NCI-H82 treated with DMSO at 0.1 percent for 48 hours (cell line): ENCODE data around the gene PDGFC.

Source experiments
- DNase-seq: peaks from one replicate; lab custom pipeline; 2025; ENCODE audit not compliant: unreplicated experiment; lab: John Stamatoyannopoulos, UW

Gene PDGFC

GRCh38 chr4:156786713-156787112, 184.9 kb downstream of the PDGFC start:
- DNase-seq = no peak

DNA sequence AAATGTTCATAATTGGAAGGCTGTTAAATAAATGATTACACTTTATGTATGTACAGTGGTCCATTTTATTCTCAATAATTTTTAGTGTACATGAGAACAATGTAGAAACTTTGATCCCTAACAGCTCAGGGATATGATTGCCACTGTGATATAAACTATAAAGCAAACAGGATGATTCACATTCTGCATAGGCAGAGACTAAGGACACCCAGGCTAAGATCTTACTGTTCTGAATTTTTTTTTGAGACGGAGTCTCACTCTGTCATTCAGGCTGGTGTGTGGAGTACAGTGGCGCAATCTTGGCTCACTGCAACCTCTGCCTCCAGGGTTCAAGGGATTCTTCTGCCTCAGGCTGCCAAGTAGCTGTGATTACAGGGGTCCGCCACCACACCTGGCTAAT, 186.6 kb downstream of the PDGFC start:
- no peak for DNase-seq

DNA sequence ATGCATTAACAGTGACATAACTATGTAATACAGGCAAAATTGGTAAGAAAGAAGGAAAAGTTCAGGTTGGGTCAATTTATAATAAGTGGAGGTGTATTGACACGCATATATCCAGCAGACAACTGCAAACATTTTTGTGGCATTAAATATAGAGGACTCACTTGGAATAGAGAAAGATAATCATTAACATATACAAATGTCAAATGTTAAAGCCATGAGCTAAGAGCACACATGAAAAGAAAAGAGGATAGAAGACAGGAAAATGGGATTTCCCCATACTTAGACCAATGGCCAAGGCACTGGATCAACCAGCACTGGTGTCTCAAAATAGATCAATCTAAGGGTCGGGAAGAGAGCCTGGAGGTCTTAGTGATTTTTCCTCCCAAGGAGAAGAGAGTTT, 187.6 kb downstream of the PDGFC start:
- no peak for DNase-seq

DNA sequence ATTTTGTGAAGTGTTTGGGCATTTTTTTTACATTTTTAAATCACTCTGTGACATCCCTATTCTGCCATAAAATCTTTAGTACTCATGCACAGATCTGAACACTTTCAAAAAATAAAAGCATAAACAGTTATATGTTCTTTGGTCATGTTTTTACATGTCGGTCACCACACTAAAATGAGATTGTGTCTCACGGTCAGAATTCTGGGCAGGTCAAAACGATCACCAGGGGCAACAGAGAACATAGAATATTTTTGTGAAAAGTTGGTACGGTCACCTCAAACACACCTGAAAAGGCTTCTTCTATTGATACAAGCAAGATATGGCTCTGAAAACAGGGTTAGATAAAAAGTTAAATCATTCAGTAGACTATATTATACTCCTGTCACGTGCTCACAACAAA, 189.1 kb downstream of the PDGFC start:
- no peak for DNase-seq

GRCh38 chr4:156781852-156782251, 189.7 kb downstream of the PDGFC start:
- DNase-seq = no peak

- no peak for DNase-seq
Observed at GRCh38 chr4:156779774-156780173, 191.8 kb downstream of the PDGFC start.

DNA sequence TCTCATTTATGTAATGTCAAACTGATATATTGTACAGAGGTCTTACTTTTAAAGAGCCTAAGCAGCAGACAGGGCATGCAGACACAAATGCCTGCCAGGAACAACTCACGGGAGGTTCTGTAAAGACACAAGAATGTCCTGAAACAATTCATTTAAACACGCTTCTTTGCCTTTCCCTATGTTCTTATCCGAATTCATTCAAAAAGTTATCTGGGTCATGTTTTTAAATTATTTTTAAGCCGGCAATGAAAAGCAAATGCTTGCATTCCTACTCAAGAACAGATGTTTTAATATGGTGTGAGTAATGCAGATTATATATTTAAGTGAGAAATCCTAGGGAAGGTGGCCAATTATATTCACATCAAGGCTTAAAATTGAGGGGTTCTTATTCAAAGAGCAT, 192.6 kb downstream of the PDGFC start:
- DNase-seq = no peak

GRCh38 chr4:156778606-156779005, 193.0 kb downstream of the PDGFC start:
- DNase-seq = no peak

GRCh38 chr4:156778093-156778492, 193.5 kb downstream of the PDGFC start:
- no peak for DNase-seq

- no peak for DNase-seq
Observed at GRCh38 chr4:156775813-156776212, 195.8 kb downstream of the PDGFC start.

DNA sequence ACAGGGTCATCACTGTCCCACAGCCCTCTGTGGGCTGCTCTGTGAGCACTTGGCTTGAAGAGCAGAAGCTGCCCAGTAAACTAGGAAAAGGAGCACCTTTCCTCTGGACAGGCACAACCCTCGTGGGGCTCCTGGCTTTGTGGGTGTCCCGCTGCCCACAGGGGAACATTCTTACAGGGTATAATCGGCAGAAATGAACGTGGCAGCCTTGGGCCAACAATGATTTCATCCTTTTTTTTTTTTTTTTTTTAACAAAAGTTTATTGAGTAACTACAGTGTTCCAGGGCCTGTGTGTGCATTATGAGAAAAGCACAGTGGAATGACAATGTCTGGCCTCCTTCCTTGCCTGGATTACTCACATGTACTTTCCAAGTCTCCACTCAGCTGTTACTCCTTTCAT, 197.2 kb downstream of the PDGFC start:
- DNase-seq = no peak

- peak; percentile 47 for DNase-seq
Observed at GRCh38 chr4:156773648-156774357, 197.8 kb downstream of the PDGFC start.

DNA sequence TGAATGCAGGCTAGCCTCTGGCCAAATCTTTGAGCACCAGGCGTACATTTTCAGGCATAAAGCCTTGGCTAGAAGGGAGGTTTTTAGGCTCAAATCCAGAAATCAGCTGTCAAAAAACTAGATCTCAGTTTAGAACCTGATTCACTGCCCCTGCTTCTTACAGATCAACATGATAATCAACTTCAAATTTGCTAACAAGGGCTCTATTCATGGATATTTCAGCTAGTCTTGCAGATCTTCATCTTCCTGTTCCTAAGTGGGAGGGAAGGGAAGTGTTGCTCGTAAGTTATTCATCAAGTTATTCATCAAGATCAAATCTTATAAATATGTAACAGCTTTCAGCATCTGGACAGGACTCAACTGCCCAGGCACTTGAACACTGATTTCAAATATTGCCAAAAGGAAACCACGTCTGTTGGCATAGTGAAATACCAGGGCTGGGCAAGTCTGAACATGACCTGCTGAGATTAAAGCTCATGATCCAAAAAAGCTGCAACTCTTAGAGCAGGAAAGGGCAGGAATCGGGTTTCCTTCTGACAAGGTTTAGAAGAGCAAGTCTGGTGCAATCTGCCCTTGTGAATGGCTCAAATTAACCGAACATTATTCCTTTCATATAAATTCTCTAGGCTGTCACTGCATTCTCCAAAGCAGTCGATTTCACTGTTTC, 200.3 kb downstream of the PDGFC start:
- DNase-seq = no peak

DNA sequence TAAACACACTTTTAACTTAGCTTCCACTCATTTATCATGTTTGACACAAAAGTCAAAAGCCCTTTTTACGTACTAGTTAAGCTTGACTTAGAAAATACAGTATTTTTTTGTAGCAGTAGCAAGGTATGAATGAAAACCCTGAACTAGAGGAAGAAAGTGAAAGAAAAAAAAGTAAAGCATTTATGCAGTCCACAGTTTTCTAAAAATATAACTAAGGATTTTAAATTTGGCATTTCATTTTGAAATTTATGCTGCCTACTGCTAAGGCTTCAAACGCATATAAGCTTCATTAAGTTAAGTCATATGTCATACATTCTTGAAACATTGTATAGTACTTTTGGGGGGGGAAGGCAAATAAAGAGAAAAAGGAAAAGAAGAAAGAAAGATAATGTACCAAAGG, 201.5 kb downstream of the PDGFC start:
- DNase-seq = no peak

DNA sequence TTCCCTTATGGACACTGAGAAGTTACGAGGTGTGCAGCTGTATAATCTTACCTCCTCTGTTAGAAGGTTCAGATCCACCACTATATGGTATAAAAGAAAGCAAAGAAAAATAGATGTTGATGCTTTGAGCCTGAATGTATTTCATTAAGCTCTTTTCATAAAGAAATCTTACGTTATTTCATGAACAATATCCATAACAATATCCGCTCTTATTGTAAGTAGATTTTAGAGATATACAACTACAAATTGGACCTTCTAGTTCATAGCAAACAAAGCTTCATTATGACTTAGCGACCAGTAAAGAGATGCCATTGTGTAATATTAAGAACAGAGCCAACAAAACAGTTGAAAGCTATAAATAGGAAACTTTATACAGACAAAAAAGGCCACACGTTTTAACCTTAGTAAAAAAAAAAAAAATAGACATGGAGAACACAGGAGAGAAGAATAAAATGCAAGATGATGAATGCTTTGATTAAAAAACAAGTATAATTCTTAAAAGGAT, 203.6 kb downstream of the PDGFC start:
- DNase-seq = no peak

GRCh38 chr4:156766846-156767245, 204.8 kb downstream of the PDGFC start:
- DNase-seq = no peak

- no peak for DNase-seq
Observed at GRCh38 chr4:156765277-156765676, 206.3 kb downstream of the PDGFC start.

GRCh38 chr4:156764846-156765245, 206.8 kb downstream of the PDGFC start:
- no peak for DNase-seq

DNA sequence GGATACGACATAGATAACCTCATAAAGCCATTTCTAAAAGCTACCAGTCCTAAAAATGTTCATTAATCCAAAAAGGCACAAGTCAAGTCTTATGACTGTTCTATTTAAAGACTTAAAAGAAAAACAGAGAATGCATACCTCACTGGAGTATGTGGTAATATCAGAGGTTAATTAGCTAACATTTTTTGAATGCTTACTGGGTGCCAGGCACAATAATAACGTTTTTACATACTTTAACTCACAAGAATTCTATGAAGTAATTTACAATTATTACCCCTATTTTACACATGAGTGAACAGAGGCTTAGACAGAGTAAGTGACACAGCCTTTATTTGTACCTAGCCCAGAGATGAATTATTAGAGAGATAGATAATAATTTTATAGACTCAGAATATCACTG, 207.5 kb downstream of the PDGFC start:
- DNase-seq = no peak

GRCh38 chr4:156763511-156763910, 208.1 kb downstream of the PDGFC start:
- DNase-seq = no peak

DNA sequence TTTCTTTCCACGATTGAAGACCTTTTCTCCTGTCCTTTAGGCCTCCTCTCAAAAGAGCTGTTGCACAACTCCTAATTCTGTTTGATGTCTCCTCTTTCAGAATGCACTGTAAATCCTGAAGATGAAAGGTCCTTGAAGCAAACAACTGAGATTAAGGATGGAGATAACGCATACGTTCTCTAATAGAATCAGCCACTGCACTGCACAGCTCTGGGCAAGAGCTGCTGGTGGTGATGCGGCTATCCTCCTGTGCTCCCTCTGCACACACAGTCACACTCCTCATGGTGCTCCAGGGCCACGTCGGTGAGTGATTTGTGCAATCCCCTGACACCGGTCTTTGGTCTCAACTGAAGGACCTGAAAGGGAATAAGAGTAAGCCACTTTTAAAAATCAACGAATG, 208.7 kb downstream of the PDGFC start:
- DNase-seq = no peak

- no peak for DNase-seq
Observed at GRCh38 chr4:156756118-156756517, 215.5 kb downstream of the PDGFC start.
